IMR-90 (cell line): Measurements from ENCODE around the gene DIAPH2.

Experiments
- BHLHE40 ChIP-seq: fragments of 150-350 bp; IDR thresholded peaks from 2 replicates; pipeline ENCODE4 v1.6.1; 2016; ENCODE audit warnings: mild to moderate bottlenecking, low read depth, low read length
- CHD1 ChIP-seq: IDR thresholded peaks from 2 replicates; pipeline ENCODE4 v1.6.1; 2012; ENCODE audit warnings: low read depth, low read length, improper control_type of control experiment
- CTCF ChIP-seq: conservative IDR thresholded peaks from 2 replicates; pipeline ENCODE4 v1.5.1; 2012; ENCODE audit warnings: mild to moderate bottlenecking, low read depth, low read length, improper control_type of control experiment
- ELK1 ChIP-seq: fragments of 150-350 bp; IDR thresholded peaks from 2 replicates; pipeline ENCODE4 v1.6.1; 2016; ENCODE audit warnings: low read depth, mild to moderate bottlenecking, low read length, moderate library complexity, borderline replicate concordance
- NFE2L2 ChIP-seq: fragments of 150-350 bp; IDR thresholded peaks from 2 replicates; pipeline ENCODE4 v1.6.1; 2016; ENCODE audit warnings: low read depth, mild to moderate bottlenecking, low read length
- POLR2A ChIP-seq: IDR thresholded peaks from 2 replicates; pipeline ENCODE4 v1.6.1; 2012; ENCODE audit warnings: mild to moderate bottlenecking, low read depth, low read length
- RCOR1 ChIP-seq: IDR thresholded peaks from 2 replicates; pipeline ENCODE4 v1.6.1; 2012; ENCODE audit warnings: mild to moderate bottlenecking, low read length, improper control_type of control experiment; ENCODE audit not compliant: insufficient replicate concordance
- RFX5 ChIP-seq: IDR thresholded peaks from 2 replicates; pipeline ENCODE4 v1.8.0; 2012; ENCODE audit warnings: low read depth, mild to moderate bottlenecking, low read length, moderate library complexity
- USF2 ChIP-seq: fragments of 150-350 bp; IDR thresholded peaks from 2 replicates; pipeline ENCODE4 v1.6.1; 2017; ENCODE audit warnings: mild to moderate bottlenecking, antibody characterized with exemption, low read length, low read depth

- TF ChIP-seq CTCF (no peak), NFE2L2 (no peak), POLR2A (no peak), BHLHE40 (no peak), RFX5 (no peak), USF2 (no peak), CHD1 (no peak), RCOR1 (no peak), ELK1 (no peak)
These were observed 153.2 kb downstream of the DIAPH2 start for GRCh38 chrX:96837808-96838207.
